ENCODE results near the gene TAF10.

TAF10 gene

DNA sequence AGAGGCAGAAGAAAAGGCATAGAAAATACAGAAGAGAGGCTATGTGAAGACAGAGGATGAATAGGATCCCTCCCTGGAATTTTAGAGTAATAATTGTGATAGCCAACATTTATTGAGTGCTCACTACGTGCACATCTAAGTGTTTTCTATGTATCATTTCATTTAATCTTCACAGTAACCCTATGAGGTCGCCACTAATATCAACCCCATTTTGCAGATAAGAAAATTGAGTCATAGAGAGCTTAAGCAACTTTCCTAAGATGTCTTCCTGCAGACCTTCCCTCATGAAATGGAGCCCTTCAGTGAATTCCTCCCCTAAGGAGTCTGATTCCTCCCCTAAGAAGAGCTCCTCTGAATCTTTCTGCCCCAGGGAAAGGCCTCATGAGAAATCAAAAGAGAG, 46.7 kb downstream of the TAF10 start:
- H3K4me1 ChIP-seq, result peaks cover 3% of the 10 kb centered on the region; the same call in 1 of the 2 replicates
- no peaks in the 10 kb centered on the region for H3K9me3 ChIP-seq
- DNase-seq, result no peak
- no peaks in the 10 kb centered on the region for H3K27me3 ChIP-seq
- no peak overlapping the region for H3K4me3 ChIP-seq (ENCODE audit: low read depth, low read length)
- TF ChIP-seq, protein P1, sequence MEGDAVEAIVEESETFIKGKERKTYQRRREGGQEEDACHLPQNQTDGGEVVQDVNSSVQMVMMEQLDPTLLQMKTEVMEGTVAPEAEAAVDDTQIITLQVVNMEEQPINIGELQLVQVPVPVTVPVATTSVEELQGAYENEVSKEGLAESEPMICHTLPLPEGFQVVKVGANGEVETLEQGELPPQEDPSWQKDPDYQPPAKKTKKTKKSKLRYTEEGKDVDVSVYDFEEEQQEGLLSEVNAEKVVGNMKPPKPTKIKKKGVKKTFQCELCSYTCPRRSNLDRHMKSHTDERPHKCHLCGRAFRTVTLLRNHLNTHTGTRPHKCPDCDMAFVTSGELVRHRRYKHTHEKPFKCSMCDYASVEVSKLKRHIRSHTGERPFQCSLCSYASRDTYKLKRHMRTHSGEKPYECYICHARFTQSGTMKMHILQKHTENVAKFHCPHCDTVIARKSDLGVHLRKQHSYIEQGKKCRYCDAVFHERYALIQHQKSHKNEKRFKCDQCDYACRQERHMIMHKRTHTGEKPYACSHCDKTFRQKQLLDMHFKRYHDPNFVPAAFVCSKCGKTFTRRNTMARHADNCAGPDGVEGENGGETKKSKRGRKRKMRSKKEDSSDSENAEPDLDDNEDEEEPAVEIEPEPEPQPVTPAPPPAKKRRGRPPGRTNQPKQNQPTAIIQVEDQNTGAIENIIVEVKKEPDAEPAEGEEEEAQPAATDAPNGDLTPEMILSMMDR (IDR thresholded peaks at IDR 0.05; ENCODE audit: low read depth, low read length), result no peak
- H3K36me3 ChIP-seq, result no peaks in the 10 kb centered on the region

- TF ChIP-seq, protein P1 (IDR thresholded peaks at IDR 0.05; ENCODE audit: low read depth, low read length), result no peak
- peaks cover 3% of the 10 kb centered on the region; the same call in 1 of the 2 replicates for H3K4me1 ChIP-seq
- no peak overlapping the region for H3K4me3 ChIP-seq (ENCODE audit: low read depth, low read length)
- peak; percentile 50 for DNase-seq
- no peaks in the 10 kb centered on the region for H3K27me3 ChIP-seq
- H3K9me3 ChIP-seq, result no peaks in the 10 kb centered on the region
- H3K36me3 ChIP-seq, result no peaks in the 10 kb centered on the region
These were observed 48.3 kb downstream of the TAF10 start for GRCh38 chr11:6563667-6564066.

DNA sequence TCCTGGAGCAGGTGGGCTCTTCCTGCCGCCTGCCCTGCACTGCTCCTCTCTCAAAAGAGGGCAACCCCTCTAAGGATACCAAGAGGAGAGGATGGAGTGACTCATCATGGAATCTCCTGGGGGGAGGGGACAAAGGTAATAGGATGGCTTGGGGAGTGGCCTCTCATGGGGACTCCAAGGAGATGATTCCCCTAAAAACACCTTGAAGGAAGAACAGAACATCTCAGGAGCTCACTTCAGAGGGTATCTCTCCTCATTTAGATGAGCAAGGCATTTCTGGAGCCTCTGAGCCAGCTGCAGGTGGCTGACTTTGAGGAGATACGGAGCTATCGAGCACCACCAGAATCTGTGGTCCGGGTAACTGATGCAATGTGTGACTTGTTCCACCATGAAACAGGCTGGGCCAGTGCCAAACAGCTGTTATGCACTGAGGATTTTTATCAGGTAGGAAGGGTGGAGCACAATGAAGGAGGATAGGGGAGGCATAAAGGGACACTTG, 48.8 kb downstream of the TAF10 start:
- Histone ChIP-seq H3K9me3 (no peaks in the 10 kb centered on the region), H3K4me1 (peaks cover under 1% of the 10 kb centered on the region; the same call in 1 of the 2 replicates), H3K27me3 (no peaks in the 10 kb centered on the region), H3K4me3 (ENCODE audit: low read depth, low read length) (no peak overlapping the region), H3K36me3 (no peaks in the 10 kb centered on the region)
- TF ChIP-seq, protein P1 (IDR thresholded peaks at IDR 0.05; ENCODE audit: low read depth, low read length), result no peak
- DNase-seq, result no peak

DNA sequence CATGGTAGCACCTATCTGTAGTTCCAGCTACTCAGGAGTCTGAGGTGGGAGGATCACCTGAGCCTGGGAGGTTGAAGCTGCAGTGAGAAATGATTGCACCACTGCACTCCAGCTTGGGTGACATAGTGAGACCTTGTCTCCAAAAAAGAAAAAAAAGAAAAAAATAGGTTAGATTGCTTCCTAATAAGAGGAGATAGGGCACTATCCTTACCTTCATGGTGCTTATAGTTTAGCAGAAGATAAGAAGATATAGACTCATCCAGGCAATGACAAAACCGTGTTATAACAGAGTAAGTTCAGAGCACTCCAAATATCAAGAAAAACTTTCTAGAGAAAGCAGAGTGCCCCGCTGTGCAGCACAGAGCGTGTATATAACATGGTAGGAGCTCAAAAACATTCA, 50.7 kb downstream of the TAF10 start:
- no peaks in the 10 kb centered on the region for H3K36me3 ChIP-seq
- no peak for DNase-seq
- no peaks in the 10 kb centered on the region for H3K9me3 ChIP-seq
- H3K27me3 ChIP-seq, result no peaks in the 10 kb centered on the region
- TF ChIP-seq, protein P1 (IDR thresholded peaks at IDR 0.05; ENCODE audit: low read depth, low read length), result no peak
- no peaks in the 10 kb centered on the region for H3K4me1 ChIP-seq
- H3K4me3 ChIP-seq (ENCODE audit: low read depth, low read length), result no peak overlapping the region

Measured in BE2C (cell line).